GM18909 (cell line): Measurements from ENCODE around the gene ENTPD6.
A peak's percentile ranks its signal among the peaks of the same experiment; 100 is the strongest.
"Not testable (repeated sequence)": the region's sequence is repeated elsewhere in the genome, so short reads cannot be mapped to it uniquely, and the experiment has no call there.

Source experiments
- ATAC-seq: cut with Tn5 transposase; IDR thresholded peaks from one replicate; pipeline ENCODE4 v1.9.1; 2021; ENCODE audit warnings: mild to moderate bottlenecking; ENCODE audit not compliant: unreplicated experiment, poor library complexity

The ENTPD6 gene

GRCh38 chr20:25238319-25239037, 43.0 kb downstream of the ENTPD6 start:
- no peak for ATAC-seq

GRCh38 chr20:25239387-25240370, 44.2 kb downstream of the ENTPD6 start:
- ATAC-seq = peak; percentile 50

- not testable (repeated sequence) for ATAC-seq
These were observed 45.5 kb downstream of the ENTPD6 start for GRCh38 chr20:25240851-25241658.

- ATAC-seq = not testable (repeated sequence)
These were observed 46.1 kb downstream of the ENTPD6 start for GRCh38 chr20:25241659-25241955.

GRCh38 chr20:25242231-25242630, 46.7 kb downstream of the ENTPD6 start:
- no peak for ATAC-seq

- no peak for ATAC-seq
These were observed 48.0 kb downstream of the ENTPD6 start for GRCh38 chr20:25243416-25243979.

GRCh38 chr20:25244976-25245375, 49.5 kb downstream of the ENTPD6 start:
- ATAC-seq = no peak

GRCh38 chr20:25245461-25245860, 49.9 kb downstream of the ENTPD6 start:
- ATAC-seq = no peak

- peak; percentile 48 for ATAC-seq
These were observed 50.9 kb downstream of the ENTPD6 start for GRCh38 chr20:25246182-25246999.

GRCh38 chr20:25247000-25247517, 51.5 kb downstream of the ENTPD6 start:
- ATAC-seq = no peak

- peak; percentile 33 for ATAC-seq
These were observed 52.0 kb downstream of the ENTPD6 start for GRCh38 chr20:25247518-25247955.

GRCh38 chr20:25247956-25248785, 52.7 kb downstream of the ENTPD6 start, which contains the start of gene PYGB:
PYGB (plus strand) TSS chr20:25248085; CDS start chr20:25248179, 94 bp downstream.
- ATAC-seq = peak; percentile 71

- no peak for ATAC-seq
These were observed 53.3 kb downstream of the ENTPD6 start for GRCh38 chr20:25248786-25249172.

GRCh38 chr20:25249198-25249931, 53.9 kb downstream of the ENTPD6 start:
- no peak for ATAC-seq

- no peak for ATAC-seq
These were observed 55.0 kb downstream of the ENTPD6 start for GRCh38 chr20:25250508-25250907.

GRCh38 chr20:25251019-25251418, 55.5 kb downstream of the ENTPD6 start:
- ATAC-seq = no peak

GRCh38 chr20:25251558-25251957, 56.0 kb downstream of the ENTPD6 start:
- ATAC-seq = no peak

- ATAC-seq = no peak
These were observed 56.7 kb downstream of the ENTPD6 start for GRCh38 chr20:25252230-25252651.
